ENCODE data around the gene ARMC8.

DNA sequence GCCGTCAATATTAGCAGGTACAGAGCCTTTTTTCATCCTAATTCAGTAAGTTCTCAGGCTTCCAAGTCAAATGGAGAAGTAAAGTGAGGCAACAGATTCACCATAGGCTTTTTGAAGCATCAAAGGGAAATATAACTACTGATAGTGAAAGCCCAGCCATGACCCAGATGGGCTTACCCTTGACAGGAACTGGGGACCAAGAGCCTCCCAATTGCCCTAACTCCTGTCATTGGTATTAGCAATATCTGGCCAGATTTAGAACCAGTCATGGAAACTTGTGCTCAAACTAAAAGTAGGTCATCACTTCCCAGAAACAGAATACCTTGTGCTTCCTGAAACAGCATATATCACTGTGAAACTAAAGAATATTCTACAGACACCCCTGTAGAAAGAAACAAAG is 109.5 kb downstream of the ARMC8 start:
- TF ChIP-seq, protein P1, sequence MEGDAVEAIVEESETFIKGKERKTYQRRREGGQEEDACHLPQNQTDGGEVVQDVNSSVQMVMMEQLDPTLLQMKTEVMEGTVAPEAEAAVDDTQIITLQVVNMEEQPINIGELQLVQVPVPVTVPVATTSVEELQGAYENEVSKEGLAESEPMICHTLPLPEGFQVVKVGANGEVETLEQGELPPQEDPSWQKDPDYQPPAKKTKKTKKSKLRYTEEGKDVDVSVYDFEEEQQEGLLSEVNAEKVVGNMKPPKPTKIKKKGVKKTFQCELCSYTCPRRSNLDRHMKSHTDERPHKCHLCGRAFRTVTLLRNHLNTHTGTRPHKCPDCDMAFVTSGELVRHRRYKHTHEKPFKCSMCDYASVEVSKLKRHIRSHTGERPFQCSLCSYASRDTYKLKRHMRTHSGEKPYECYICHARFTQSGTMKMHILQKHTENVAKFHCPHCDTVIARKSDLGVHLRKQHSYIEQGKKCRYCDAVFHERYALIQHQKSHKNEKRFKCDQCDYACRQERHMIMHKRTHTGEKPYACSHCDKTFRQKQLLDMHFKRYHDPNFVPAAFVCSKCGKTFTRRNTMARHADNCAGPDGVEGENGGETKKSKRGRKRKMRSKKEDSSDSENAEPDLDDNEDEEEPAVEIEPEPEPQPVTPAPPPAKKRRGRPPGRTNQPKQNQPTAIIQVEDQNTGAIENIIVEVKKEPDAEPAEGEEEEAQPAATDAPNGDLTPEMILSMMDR (IDR thresholded peaks at IDR 0.05; ENCODE audit: poor library complexity, severe bottlenecking) = no peak
- TF ChIP-seq EZH2 (IDR thresholded peaks at IDR 0.05; ENCODE audit: borderline replicate concordance, insufficient read depth, low read length, poor library complexity, severe bottlenecking) (no peak), POLR2AphosphoS5 (IDR thresholded peaks at IDR 0.05) (no peak), EP300 (conservative IDR thresholded peaks at IDR 0.05; ENCODE audit: poor library complexity, severe bottlenecking) (no peak)
- TF ChIP-seq, protein P2, sequence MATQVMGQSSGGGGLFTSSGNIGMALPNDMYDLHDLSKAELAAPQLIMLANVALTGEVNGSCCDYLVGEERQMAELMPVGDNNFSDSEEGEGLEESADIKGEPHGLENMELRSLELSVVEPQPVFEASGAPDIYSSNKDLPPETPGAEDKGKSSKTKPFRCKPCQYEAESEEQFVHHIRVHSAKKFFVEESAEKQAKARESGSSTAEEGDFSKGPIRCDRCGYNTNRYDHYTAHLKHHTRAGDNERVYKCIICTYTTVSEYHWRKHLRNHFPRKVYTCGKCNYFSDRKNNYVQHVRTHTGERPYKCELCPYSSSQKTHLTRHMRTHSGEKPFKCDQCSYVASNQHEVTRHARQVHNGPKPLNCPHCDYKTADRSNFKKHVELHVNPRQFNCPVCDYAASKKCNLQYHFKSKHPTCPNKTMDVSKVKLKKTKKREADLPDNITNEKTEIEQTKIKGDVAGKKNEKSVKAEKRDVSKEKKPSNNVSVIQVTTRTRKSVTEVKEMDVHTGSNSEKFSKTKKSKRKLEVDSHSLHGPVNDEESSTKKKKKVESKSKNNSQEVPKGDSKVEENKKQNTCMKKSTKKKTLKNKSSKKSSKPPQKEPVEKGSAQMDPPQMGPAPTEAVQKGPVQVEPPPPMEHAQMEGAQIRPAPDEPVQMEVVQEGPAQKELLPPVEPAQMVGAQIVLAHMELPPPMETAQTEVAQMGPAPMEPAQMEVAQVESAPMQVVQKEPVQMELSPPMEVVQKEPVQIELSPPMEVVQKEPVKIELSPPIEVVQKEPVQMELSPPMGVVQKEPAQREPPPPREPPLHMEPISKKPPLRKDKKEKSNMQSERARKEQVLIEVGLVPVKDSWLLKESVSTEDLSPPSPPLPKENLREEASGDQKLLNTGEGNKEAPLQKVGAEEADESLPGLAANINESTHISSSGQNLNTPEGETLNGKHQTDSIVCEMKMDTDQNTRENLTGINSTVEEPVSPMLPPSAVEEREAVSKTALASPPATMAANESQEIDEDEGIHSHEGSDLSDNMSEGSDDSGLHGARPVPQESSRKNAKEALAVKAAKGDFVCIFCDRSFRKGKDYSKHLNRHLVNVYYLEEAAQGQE (IDR thresholded peaks at IDR 0.05; ENCODE audit: borderline replicate concordance) = no peak
